Neural progenitor cell (in vitro differentiated cells): Measurements from ENCODE around the gene SNX8.

ENCODE experiments used
- EZH2 ChIP-seq: fragments of 200-600 bp; sonication (generic); IDR thresholded peaks from 2 replicates; pipeline ENCODE4 v1.6.1; 2017; ENCODE audit warnings: antibody characterized with exemption, mild to moderate bottlenecking, moderate library complexity
- EZH2phosphoT487 ChIP-seq: fragments of 200-600 bp; sonication (generic); IDR thresholded peaks from 2 replicates; pipeline ENCODE4 v1.6.1; 2017; ENCODE audit warnings: antibody characterized with exemption
- TF ChIP-seq, protein P1 (sequence below): fragments of 200-600 bp; sonication (generic); IDR thresholded peaks from 2 replicates; pipeline ENCODE4 v1.5.1; 2017; ENCODE audit warnings: antibody characterized with exemption, mild to moderate bottlenecking

DNA sequence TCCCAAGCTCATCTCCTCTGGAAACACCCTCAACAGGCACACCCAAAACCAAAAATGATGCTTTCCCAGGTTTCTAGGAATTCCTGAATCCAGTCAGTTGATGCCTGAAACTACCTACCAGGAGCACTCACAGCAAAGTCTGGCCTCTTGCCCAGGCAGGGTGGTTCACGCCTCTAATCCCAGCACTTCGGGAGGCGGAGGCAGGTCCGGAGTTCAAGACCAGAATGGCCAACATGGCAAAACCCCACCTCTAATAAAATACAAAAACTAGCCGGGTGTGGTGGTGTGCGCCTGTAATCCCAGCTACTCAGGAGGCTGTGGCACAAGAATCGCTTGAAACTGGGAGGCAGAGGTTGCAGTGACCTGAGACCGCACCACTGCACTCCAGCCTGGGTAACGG is 83.4 kb downstream of the SNX8 start:
- TF ChIP-seq, protein P1, sequence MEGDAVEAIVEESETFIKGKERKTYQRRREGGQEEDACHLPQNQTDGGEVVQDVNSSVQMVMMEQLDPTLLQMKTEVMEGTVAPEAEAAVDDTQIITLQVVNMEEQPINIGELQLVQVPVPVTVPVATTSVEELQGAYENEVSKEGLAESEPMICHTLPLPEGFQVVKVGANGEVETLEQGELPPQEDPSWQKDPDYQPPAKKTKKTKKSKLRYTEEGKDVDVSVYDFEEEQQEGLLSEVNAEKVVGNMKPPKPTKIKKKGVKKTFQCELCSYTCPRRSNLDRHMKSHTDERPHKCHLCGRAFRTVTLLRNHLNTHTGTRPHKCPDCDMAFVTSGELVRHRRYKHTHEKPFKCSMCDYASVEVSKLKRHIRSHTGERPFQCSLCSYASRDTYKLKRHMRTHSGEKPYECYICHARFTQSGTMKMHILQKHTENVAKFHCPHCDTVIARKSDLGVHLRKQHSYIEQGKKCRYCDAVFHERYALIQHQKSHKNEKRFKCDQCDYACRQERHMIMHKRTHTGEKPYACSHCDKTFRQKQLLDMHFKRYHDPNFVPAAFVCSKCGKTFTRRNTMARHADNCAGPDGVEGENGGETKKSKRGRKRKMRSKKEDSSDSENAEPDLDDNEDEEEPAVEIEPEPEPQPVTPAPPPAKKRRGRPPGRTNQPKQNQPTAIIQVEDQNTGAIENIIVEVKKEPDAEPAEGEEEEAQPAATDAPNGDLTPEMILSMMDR = no peak
- TF ChIP-seq EZH2phosphoT487 (no peak), EZH2 (no peak)
